Ovary (tissue), 3 donors: ENCODE data around the gene GPR162.

Experiments used
- CTCF ChIP-seq, 3 donors: fragments of 450-650 bp in 2 of 3; fragments of 200-600 bp in 1 of 3; IDR thresholded peaks; one replicate each; pipeline versions ENCODE4 v1.5.1 to v1.8.0; 2016 to 2022; ENCODE audit warnings: antibody characterized with exemption in 3 of 3, mild to moderate bottlenecking in 1 of 3
- POLR2A ChIP-seq: fragments of 450-650 bp; IDR thresholded peaks from one replicate; pipeline ENCODE4 v1.6.1; 2017; ENCODE audit warnings: antibody characterized with exemption, mild to moderate bottlenecking, moderate library complexity
- donor health status: DM: no; HTN: no; CAD: no.

DNA sequence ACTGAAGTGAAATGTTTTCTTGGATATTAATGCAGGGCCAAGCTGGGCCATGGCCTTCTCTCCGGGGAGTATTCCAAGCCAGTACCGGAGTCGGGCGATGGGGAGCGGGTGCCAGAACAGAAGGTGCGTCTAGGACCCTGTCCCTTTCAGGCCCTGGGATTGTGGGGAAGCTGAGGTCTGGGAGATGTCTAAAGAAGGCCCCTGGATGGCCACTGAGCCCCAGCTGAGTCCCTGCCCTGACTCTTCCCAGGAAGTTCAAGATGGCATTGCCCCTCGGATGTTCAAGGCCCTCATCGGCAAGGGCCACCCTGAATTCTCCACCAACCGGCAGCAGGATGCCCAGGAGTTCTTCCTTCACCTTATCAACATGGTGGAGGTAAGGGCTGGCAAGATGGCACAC is 38.5 kb downstream of the GPR162 start:
- no peak for TF ChIP-seq POLR2A
- TF ChIP-seq CTCF (IDR thresholded peaks at IDR 0.05) = no peak
